ENCODE data around the gene PDLIM7. TPM values are rescaled to one million over a fixed set of nuclear protein-coding genes. Genes with fewer than 3 reads are reported as not detected.

Gene PDLIM7
- polyA plus RNA-seq, 1 donor (not counting 4 experiments of a cell fraction or from before 2014, with no cell fraction given): 48.5 TPM

GRCh38 chr5:177466861-177467260 is 30.5 kb downstream of the PDLIM7 start:
- Histone ChIP-seq H3K9ac (ENCODE audit: control insufficient read depth, extremely low read depth, insufficient read depth, low read length) (no peak overlapping the region), H3K27me3 (ENCODE audit: control insufficient read depth, extremely low read depth, insufficient read depth, low read length) (no peaks in the 10 kb centered on the region), H3K79me2 (ENCODE audit: control insufficient read depth, insufficient read depth, low read length) (peaks cover 19% of the 10 kb centered on the region), H3K9me3 (ENCODE audit: control insufficient read depth, low read depth, low read length) (no peaks in the 10 kb centered on the region), H3K4me3 (ENCODE audit: control insufficient read depth in 2 of 3, extremely low read depth in 1 of 3, insufficient read depth in 2 of 3, low read depth in 1 of 3, low read length in 3 of 3) (no peak overlapping the region), H3K9me1 (ENCODE audit: control insufficient read depth, extremely low read depth, insufficient read depth, low read length) (peaks cover 10% of the 10 kb centered on the region), H2AFZ (ENCODE audit: control insufficient read depth, low read length) (no peak overlapping the region), H3K36me3 (ENCODE audit: control insufficient read depth in 2 of 2, extremely low read depth in 1 of 2, insufficient read depth in 2 of 2, low read length in 2 of 2) (peaks cover 14 to 23% of the 10 kb centered on the region in 2 experiments), H3K4me1 (ENCODE audit: control insufficient read depth, extremely low read depth, insufficient read depth, low read length) (peaks cover 31% of the 10 kb centered on the region), H4K20me1 (ENCODE audit: control insufficient read depth, extremely low read depth, insufficient read depth, low read length) (peaks cover 16% of the 10 kb centered on the region), H3K4me2 (ENCODE audit: control insufficient read depth, extremely low read depth, insufficient read depth, low read depth, low read length) (no peak overlapping the region), H3K27ac (ENCODE audit: control insufficient read depth, insufficient read depth, low read length) (no peak overlapping the region)
- FAIRE-seq (no peak), DNase-seq (ENCODE audit: low read depth, low spot score) (no peak)
- dilution Hi-C loops (cut with MboI; ENCODE audit: extremely low pct_ligation_motif_present, low sequenced_read_pairs): no loop called here
- TF ChIP-seq EZH2 (IDR thresholded peaks at IDR 0.05; ENCODE audit: low read length): no peak
- no peak for TF ChIP-seq CTCF (optimal IDR thresholded peaks at IDR 0.05 in 1 of 3, IDR thresholded peaks at IDR 0.05 in 1 of 3, conservative IDR thresholded peaks at IDR 0.05 in 1 of 3; ENCODE audit: extremely low read depth in 1 of 3, insufficient read depth in 2 of 3, low read length in 3 of 3)

- H3K36me3 ChIP-seq (ENCODE audit: control insufficient read depth in 2 of 2, extremely low read depth in 1 of 2, insufficient read depth in 2 of 2, low read length in 2 of 2): peaks cover 14 to 26% of the 10 kb centered on the region in 2 experiments
- no peak overlapping the region for H2AFZ ChIP-seq (ENCODE audit: control insufficient read depth, low read length)
- FAIRE-seq (no peak), DNase-seq (ENCODE audit: low read depth, low spot score) (no peak)
- no peak overlapping the region for H3K4me2 ChIP-seq (ENCODE audit: control insufficient read depth, extremely low read depth, insufficient read depth, low read depth, low read length)
- no peak for TF ChIP-seq EZH2 (IDR thresholded peaks at IDR 0.05; ENCODE audit: low read length)
- no peak for TF ChIP-seq CTCF (optimal IDR thresholded peaks at IDR 0.05 in 1 of 3, IDR thresholded peaks at IDR 0.05 in 1 of 3, conservative IDR thresholded peaks at IDR 0.05 in 1 of 3; ENCODE audit: extremely low read depth in 1 of 3, insufficient read depth in 2 of 3, low read length in 3 of 3)
- H3K4me1 ChIP-seq (ENCODE audit: control insufficient read depth, extremely low read depth, insufficient read depth, low read length): peaks cover 14% of the 10 kb centered on the region
- no peak overlapping the region for H3K27ac ChIP-seq (ENCODE audit: control insufficient read depth, insufficient read depth, low read length)
- peaks cover 6% of the 10 kb centered on the region for H3K79me2 ChIP-seq (ENCODE audit: control insufficient read depth, insufficient read depth, low read length)
- dilution Hi-C loops (cut with MboI; ENCODE audit: extremely low pct_ligation_motif_present, low sequenced_read_pairs): no loop called here
- no peak overlapping the region for H3K4me3 ChIP-seq (ENCODE audit: control insufficient read depth in 2 of 3, extremely low read depth in 1 of 3, insufficient read depth in 2 of 3, low read depth in 1 of 3, low read length in 3 of 3)
- no peaks in the 10 kb centered on the region for H3K27me3 ChIP-seq (ENCODE audit: control insufficient read depth, extremely low read depth, insufficient read depth, low read length)
- no peaks in the 10 kb centered on the region for H3K9me3 ChIP-seq (ENCODE audit: control insufficient read depth, low read depth, low read length)
- H3K9ac ChIP-seq (ENCODE audit: control insufficient read depth, extremely low read depth, insufficient read depth, low read length): no peak overlapping the region
- H3K9me1 ChIP-seq (ENCODE audit: control insufficient read depth, extremely low read depth, insufficient read depth, low read length): peaks cover 7% of the 10 kb centered on the region
- H4K20me1 ChIP-seq (ENCODE audit: control insufficient read depth, extremely low read depth, insufficient read depth, low read length): peaks cover 16% of the 10 kb centered on the region
Observed at GRCh38 chr5:177465044-177465443, 32.4 kb downstream of the PDLIM7 start.
